Measurements from ENCODE around the gene CLDND1.

The CLDND1 gene

GRCh38 chr3:98513736-98514135 is 9.0 kb downstream of the CLDND1 start:
- no peak for DNase-seq (ENCODE audit: low read depth)

- DNase-seq (ENCODE audit: low read depth) = peak; percentile 10
Measured at GRCh38 chr3:98513091-98513511, 9.6 kb downstream of the CLDND1 start.

GRCh38 chr3:98512576-98512975 is 10.1 kb downstream of the CLDND1 start:
- DNase-seq (ENCODE audit: low read depth) = no peak

GRCh38 chr3:98508582-98508981 is 14.1 kb downstream of the CLDND1 start:
- DNase-seq (ENCODE audit: low read depth) = no peak

GRCh38 chr3:98504539-98504938 is 18.2 kb downstream of the CLDND1 start:
- no peak for DNase-seq (ENCODE audit: low read depth)

GRCh38 chr3:98501863-98502576 is 20.7 kb downstream of the CLDND1 start:
- DNase-seq (ENCODE audit: low read depth) = no peak

- DNase-seq (ENCODE audit: low read depth) = no peak
Measured at GRCh38 chr3:98501270-98501669, 21.4 kb downstream of the CLDND1 start.

GRCh38 chr3:98500019-98500418 is 22.7 kb downstream of the CLDND1 start:
- DNase-seq (ENCODE audit: low read depth) = no peak

- no peak for DNase-seq (ENCODE audit: low read depth)
Measured at GRCh38 chr3:98497381-98497780, 25.3 kb downstream of the CLDND1 start, which contains the start of gene OR5K2. Gene OR5K2, plus strand, starts transcription at chr3:98497681. Its CDS starts 0 bp downstream, at chr3:98497681.

GRCh38 chr3:98483626-98484025 is 39.1 kb downstream of the CLDND1 start:
- no peak for DNase-seq (ENCODE audit: low read depth)

- DNase-seq (ENCODE audit: low read depth) = no peak
Measured at GRCh38 chr3:98482717-98483482, 39.8 kb downstream of the CLDND1 start.

Measured in stromal cell of bone marrow (primary cell).